H1 (cell line): ENCODE measurements around the gene ADCY2. TPM values are rescaled to one million over a fixed set of nuclear protein-coding genes. Genes with fewer than 3 reads are reported as not detected.

Experiments
- CTCF ChIA-PET: fragments of 300-600 bp; sonication (Branson Sonifier 250); formaldehyde crosslinking; loops from one replicate; lab custom pipeline; 2021; ENCODE audit not compliant: partially characterized antibody; lab: Charles Lee
- POLR2A ChIA-PET: fragments of 300-600 bp; sonication (Branson Sonifier 250); formaldehyde crosslinking; loops from one replicate; lab custom pipeline; 2021; ENCODE audit warnings: inconsistent platforms; ENCODE audit not compliant: partially characterized antibody; lab: Charles Lee
- DNase-seq, 2 experiments: peaks; one replicate each; pipeline versions ENCODE4 v3.0.0 to v3.0.0-alpha.2; 2010 to 2022; ENCODE audit warnings: low spot score in 2 of 2, low read depth in 1 of 2, mixed read lengths in 1 of 2
- FAIRE-seq: peaks from 2 replicates; lab custom pipeline; 2011; peaks lifted over from hg19 to GRCh38; lab: Jason Lieb, UNC
- H2AFZ ChIP-seq: 2 replicates; pipeline ENCODE4 v1.8.1; 2012; ENCODE audit warnings: low read length, inconsistent platforms
- H2AK5ac ChIP-seq: 2 replicates; pipeline ENCODE4 v1.6.1; 2013; ENCODE audit warnings: low read depth, low read length
- H2BK120ac ChIP-seq: replicated peaks from 2 replicates; pipeline ENCODE3; 2013; ENCODE audit warnings: low read depth, low read length, inconsistent platforms
- H2BK12ac ChIP-seq: 2 replicates; pipeline ENCODE4 v1.6.1; 2013; ENCODE audit warnings: low read depth, low read length
- H2BK15ac ChIP-seq: 2 replicates; pipeline ENCODE4 v1.6.1; 2013; ENCODE audit warnings: low read length
- H2BK20ac ChIP-seq: 2 replicates; pipeline ENCODE4 v1.6.1; 2013; ENCODE audit warnings: low read length
- H2BK5ac ChIP-seq: 2 replicates; pipeline ENCODE4 v1.6.1; 2013; ENCODE audit warnings: low read depth, low read length
- H3K14ac ChIP-seq: 2 replicates; pipeline ENCODE4 v1.6.1; 2013; ENCODE audit warnings: inconsistent platforms; ENCODE audit not compliant: insufficient read length
- H3K18ac ChIP-seq: 2 replicates; pipeline ENCODE4 v1.6.1; 2013; ENCODE audit warnings: low read length; ENCODE audit errors: extremely low read depth
- H3K23ac ChIP-seq: 2 replicates; pipeline ENCODE4 v1.6.1; 2013; ENCODE audit warnings: inconsistent platforms; ENCODE audit not compliant: insufficient read length
- H3K23me2 ChIP-seq: 2 replicates; pipeline ENCODE4 v1.6.1; 2013; ENCODE audit warnings: low read depth, low read length
- H3K27ac ChIP-seq: 2 replicates; pipeline ENCODE4 v1.6.1; 2011; ENCODE audit warnings: low read depth, low read length, inconsistent platforms
- H3K27me3 ChIP-seq, 4 experiments: replicated peaks in 1 of 4; 1 replicate in 1 of 4; 2 replicates in 3 of 4; pipeline versions ENCODE4 v1.6.1 to v1.8.1; 2011 to 2013; ENCODE audit warnings: low read length in 3 of 4, mild to moderate bottlenecking in 3 of 4, inconsistent platforms in 2 of 4, mixed read lengths in 2 of 4, moderate library complexity in 1 of 4; ENCODE audit not compliant: control insufficient read depth in 3 of 4, insufficient read depth in 3 of 4; ENCODE audit errors: extremely low read depth in 1 of 4
- H3K36me3 ChIP-seq, 4 experiments: 2 replicates each; pipeline versions ENCODE4 v1.6.1 to v1.8.1; 2011 to 2013; ENCODE audit warnings: mild to moderate bottlenecking in 4 of 4, low read length in 3 of 4, moderate library complexity in 2 of 4, control low read depth in 1 of 4, inconsistent platforms in 1 of 4; ENCODE audit not compliant: insufficient read depth in 4 of 4, control insufficient read depth in 2 of 4
- H3K4ac ChIP-seq: replicated peaks from 2 replicates; pipeline ENCODE3; 2013; ENCODE audit warnings: low read length, low read depth, mixed read lengths, inconsistent platforms; ENCODE audit not compliant: insufficient read length
- H3K4me1 ChIP-seq, 4 experiments: replicated peaks in 1 of 4; 1 replicate in 1 of 4; 2 replicates in 3 of 4; pipeline versions ENCODE4 v1.6.1 to v1.8.1; 2011 to 2013; ENCODE audit warnings: low read length in 3 of 4, inconsistent platforms in 2 of 4, mixed read lengths in 1 of 4; ENCODE audit not compliant: insufficient read depth in 4 of 4, control insufficient read depth in 3 of 4
- H3K4me2 ChIP-seq, 2 experiments: 2 replicates each; pipeline versions ENCODE4 v1.6.1 to v1.8.1; 2011 to 2013; ENCODE audit warnings: low read depth in 2 of 2, low read length in 2 of 2, control low read depth in 1 of 2, inconsistent platforms in 1 of 2, mild to moderate bottlenecking in 1 of 2; ENCODE audit not compliant: insufficient read depth in 1 of 2
- H3K4me3 ChIP-seq, 4 experiments: fragments of 200-600, 300-600 bp in 1 of 4; sonication (generic), shearing (Covaris generic), sonication (Bioruptor Twin) in 1 of 4; 2 replicates each; pipeline versions ENCODE4 v1.5.1 to v1.8.1; 2011 to 2016; ENCODE audit warnings: low read length in 4 of 4, low read depth in 3 of 4, control low read depth in 2 of 4, inconsistent platforms in 2 of 4, mild to moderate bottlenecking in 2 of 4, mixed read lengths in 1 of 4, moderate library complexity in 1 of 4; ENCODE audit not compliant: insufficient read depth in 2 of 4; ENCODE audit errors: extremely low read depth in 1 of 4
- H3K56ac ChIP-seq: replicated peaks from 2 replicates; pipeline ENCODE3; 2013; ENCODE audit warnings: low read depth, mild to moderate bottlenecking, mixed read lengths, low read length, inconsistent platforms; ENCODE audit not compliant: insufficient read length
- H3K79me1 ChIP-seq: 2 replicates; pipeline ENCODE4 v1.6.1; 2013; ENCODE audit warnings: low read depth, low read length, control low read depth
- H3K79me2 ChIP-seq, 2 experiments: 2 replicates each; pipeline versions ENCODE4 v1.6.1 to v1.8.1; 2012 to 2013; ENCODE audit warnings: low read length in 2 of 2, mild to moderate bottlenecking in 2 of 2, inconsistent platforms in 1 of 2; ENCODE audit not compliant: insufficient read depth in 2 of 2, control insufficient read depth in 1 of 2
- H3K9ac ChIP-seq, 4 experiments: replicated peaks in 1 of 4; 1 replicate in 1 of 4; 2 replicates in 3 of 4; pipeline versions ENCODE4 v1.6.1 to v1.8.1; 2011 to 2013; ENCODE audit warnings: low read depth in 3 of 4, low read length in 3 of 4, control low read depth in 2 of 4, mild to moderate bottlenecking in 2 of 4, moderate library complexity in 2 of 4, inconsistent platforms in 1 of 4; ENCODE audit errors: extremely low read depth in 1 of 4
- H3K9me3 ChIP-seq, 2 experiments: 2 replicates each; pipeline versions ENCODE4 v1.6.1 to v1.8.1; 2012 to 2013; ENCODE audit warnings: mild to moderate bottlenecking in 2 of 2, moderate library complexity in 2 of 2, control low read depth in 1 of 2, inconsistent platforms in 1 of 2, low read depth in 1 of 2, low read length in 1 of 2, mixed read lengths in 1 of 2; ENCODE audit not compliant: insufficient read depth in 2 of 2
- H4K20me1 ChIP-seq, 2 experiments: replicated peaks in 1 of 2; 2 replicates each; pipeline versions ENCODE3 to v1.8.1; 2011 to 2013; ENCODE audit warnings: inconsistent platforms in 2 of 2, low read length in 2 of 2, mild to moderate bottlenecking in 1 of 2; ENCODE audit not compliant: insufficient read depth in 2 of 2, control insufficient read depth in 1 of 2
- H4K5ac ChIP-seq: 2 replicates; pipeline ENCODE4 v1.6.1; 2013; ENCODE audit warnings: low read length, low read depth, mixed read lengths, inconsistent platforms; ENCODE audit not compliant: insufficient read length
- H4K8ac ChIP-seq: 2 replicates; pipeline ENCODE4 v1.8.0; 2013; ENCODE audit warnings: mild to moderate bottlenecking, moderate library complexity, low read length, inconsistent platforms; ENCODE audit not compliant: insufficient read depth; ENCODE audit errors: extremely low read depth
- H4K91ac ChIP-seq: replicated peaks from 2 replicates; pipeline ENCODE3; 2013; ENCODE audit warnings: low read length, mixed read lengths, inconsistent platforms; ENCODE audit not compliant: insufficient read length
- EP300 ChIP-seq, 2 experiments: IDR thresholded peaks; 1 replicate in 1 of 2; 2 replicates in 1 of 2; pipeline ENCODE4 v1.6.1; 2011 to 2012; ENCODE audit warnings: low read depth in 2 of 2, low read length in 2 of 2, mild to moderate bottlenecking in 2 of 2, borderline replicate concordance in 1 of 2, inconsistent platforms in 1 of 2, moderate library complexity in 1 of 2
- GABPA ChIP-seq: IDR thresholded peaks from 2 replicates; pipeline ENCODE4 v1.6.1; 2011; ENCODE audit warnings: mild to moderate bottlenecking, low read length, moderate library complexity, borderline replicate concordance; ENCODE audit not compliant: insufficient read depth
- NRF1 ChIP-seq: IDR thresholded peaks from 2 replicates; pipeline ENCODE4 v1.6.1; 2011; ENCODE audit warnings: mild to moderate bottlenecking, low read depth, low read length, improper control_type of control experiment
- POLR2A ChIP-seq, 2 experiments: IDR thresholded peaks; 1 replicate in 1 of 2; 2 replicates in 1 of 2; pipeline ENCODE4 v1.6.1; 2011; ENCODE audit warnings: low read depth in 2 of 2, low read length in 2 of 2, mild to moderate bottlenecking in 2 of 2; ENCODE audit errors: control extremely low read depth in 1 of 2
- RFX5 ChIP-seq: IDR thresholded peaks from 2 replicates; pipeline ENCODE4 v1.6.1; 2011; ENCODE audit warnings: low read depth, low read length, improper control_type of control experiment, borderline replicate concordance
- SUZ12 ChIP-seq: fragments of 200-600 bp; sonication (generic); IDR thresholded peaks from 2 replicates; pipeline ENCODE4 v1.6.1; 2012; ENCODE audit warnings: mild to moderate bottlenecking, inconsistent platforms, low read length, moderate library complexity, mixed read lengths
- ZNF274 ChIP-seq: IDR thresholded peaks from 2 replicates; pipeline ENCODE4 v1.7.0; 2012; ENCODE audit warnings: low read length, borderline replicate concordance; ENCODE audit errors: extremely low read depth
- WGBS, 2 experiments: shearing (Covaris generic) in 1 of 2; methylation state at CpG; one replicate each; pipeline versions ENCODE4 v1.1.6 to v1.1.7; 2013 to 2015; ENCODE audit warnings: low lambda C conversion rate in 2 of 2, mixed read lengths in 2 of 2, inconsistent platforms in 1 of 2, low coverage in 1 of 2, missing lambda C conversion rate in 1 of 2; ENCODE audit not compliant: insufficient replicate concordance in 2 of 2, insufficient coverage in 1 of 2, insufficient read length in 1 of 2; ENCODE audit errors: extremely low coverage in 1 of 2, missing lambda C conversion rate in 1 of 2; 5-methylcytosine and 5-hydroxymethylcytosine counted together
- polyA plus RNA-seq, 7 experiments: library from polyadenylated mRNA; depleted of rRNA in 3 of 7; stranded (reverse) in 5 of 7; unstranded in 2 of 7; fragments of >200 nt in 5 of 7; fragments of 200-250 nt in 2 of 7; gene quantifications; 1 replicate in 5 of 7; 2 replicates in 1 of 7; 4 replicates in 1 of 7; pipeline versions ENCODE4 v1.2.1 to v1.2.3, GENCODE V29; 2011 to 2013; ENCODE audit warnings: missing spikeins in 2 of 7, mixed read lengths in 2 of 7
- total RNA-seq: library from RNA; stranded (reverse); fragmentation: NEBNext Ultra II Directional; extraction: Animal tissue kit (Norgen Biotek cat#: 25700); gene quantifications from 2 replicates; pipeline ENCODE4 v1.2.1, GENCODE V29; 2021

The ADCY2 gene
- total and polyA plus RNA-seq, 2 of the 8 experiments (the other 6 are each of a cell fraction or from before 2014, with no cell fraction given) = 35.8 to 122 TPM

- FAIRE-seq = no peak
- Histone ChIP-seq H4K5ac (no peak overlapping the region), H3K4ac (no peak overlapping the region), H3K23me2 (no peaks in the 10 kb centered on the region), H3K79me2 (no peaks in the 10 kb centered on the region), H3K23ac (no peak overlapping the region), H3K36me3 (peaks cover 0 to 17% (median 2%) of the 10 kb centered on the region in 4 experiments; a peak in 5 of 8 replicates), H2BK20ac (no peak overlapping the region), H3K14ac (no peak overlapping the region), H3K56ac (no peak overlapping the region), H3K4me2 (no peak overlapping the region), H3K79me1 (no peaks in the 10 kb centered on the region), H4K91ac (no peak overlapping the region), H2AFZ (no peak overlapping the region), H3K27me3 (no peaks in the 10 kb centered on the region), H2BK15ac (no peak overlapping the region), H3K9me3 (no peaks in the 10 kb centered on the region), H3K4me1 (no peaks in the 10 kb centered on the region), H3K18ac (no peak overlapping the region), H2AK5ac (no peak overlapping the region), H3K9ac (no peak overlapping the region), H3K4me3 (no peak overlapping the region), H2BK120ac (no peak overlapping the region), H3K27ac (no peak overlapping the region), H2BK12ac (no peak overlapping the region), H2BK5ac (0 out of 2 replicates have a peak overlapping the region, but pooled peaks have one; percentile 10), H4K20me1 (no peaks in the 10 kb centered on the region), H4K8ac (no peak overlapping the region)
- 83% methylated on average over 14 of the region's 14 CpGs; no CpG with 5 or more reads in 1 of the 2 experiments for WGBS, 2 experiments
- DNase-seq = no peak
- ChIA-PET POLR2A (interaction anchor here (0.8 kb wide), 1 partner anchor 10 kb away, joined by 3 read pairs; no protein-coding TSS in a partner anchor), CTCF (interaction anchor here (0.6 to 1.2 kb wide), 5 partner anchors 10 to 909 kb away, joined by 3 to 6 read pairs (median 3); no protein-coding TSS in a partner anchor)
- no peak for TF ChIP-seq SUZ12
- TF ChIP-seq EP300 (IDR thresholded peaks at IDR 0.05; ENCODE audit: borderline replicate concordance in 1 of 2, low read depth in 2 of 2, low read length in 2 of 2) = no peak
- no peak for TF ChIP-seq POLR2A (IDR thresholded peaks at IDR 0.05; ENCODE audit: control extremely low read depth in 1 of 2, low read depth in 2 of 2, low read length in 2 of 2)
- TF ChIP-seq NRF1 = no peak
- TF ChIP-seq ZNF274 = no peak
- no peak for TF ChIP-seq RFX5
- TF ChIP-seq GABPA = no peak
Observed at GRCh38 chr5:7801891-7802614, 406.1 kb downstream of the ADCY2 start.
